Colonic mucosa (tissue), 4 donors: ENCODE measurements around the gene ZBTB34. TPM values are rescaled to one million over a fixed set of nuclear protein-coding genes. Genes with fewer than 3 reads are reported as not detected.

Source experiments
- DNase-seq: peaks from one replicate; pipeline ENCODE4 v3.0.0-alpha.2; 2020
- H3K27ac ChIP-seq: fragments of 200-600 bp; one replicate; pipeline ENCODE4 v1.8.0; 2021
- H3K27me3 ChIP-seq: fragments of 200-600 bp; one replicate; pipeline ENCODE4 v1.8.0; 2021
- H3K36me3 ChIP-seq: fragments of 200-600 bp; one replicate; pipeline ENCODE4 v1.8.0; 2021
- H3K4me1 ChIP-seq: fragments of 200-600 bp; one replicate; pipeline ENCODE4 v1.8.0; 2021; ENCODE audit warnings: mild to moderate bottlenecking
- H3K4me3 ChIP-seq: fragments of 200-600 bp; one replicate; pipeline ENCODE4 v1.8.0; 2021
- H3K9ac ChIP-seq, 2 donors: one replicate each; pipeline ENCODE4 v1.7.0; 2013; ENCODE audit warnings: control low read depth in 2 of 2, low read depth in 2 of 2, low read length in 2 of 2
- H3K9me3 ChIP-seq: fragments of 200-600 bp; one replicate; pipeline ENCODE4 v1.8.0; 2021
- CTCF ChIP-seq: fragments of 200-600 bp; IDR thresholded peaks from one replicate; pipeline ENCODE4 v1.8.0; 2022; ENCODE audit warnings: antibody characterized with exemption, mild to moderate bottlenecking
- intact Hi-C: fragments of 100-400 bp; cut with DNase I; formaldehyde crosslinking; loops from one replicate; pipeline ENCODE4 v1.14.1; 2022
- total RNA-seq, 2 donors: library from RNA; stranded (reverse); fragmentation: NEBNext Ultra II Directional in 1 of 2; extraction: Animal tissue kit (Norgen Biotek cat#: 25700) in 1 of 2; gene quantifications; one replicate each; pipeline ENCODE4 v1.2.1, GENCODE V29; 2021
- donor health status: healthy.
- donor health status: DM: no; HTN: no; CAD: no.
- donor health status: DM: no; HTN: no; CAD: no.

The ZBTB34 gene
- total RNA-seq, 2 donors from 2014 or later = 4.6 to 10.3 TPM

GRCh38 chr9:126860757-126861466 lies 473 bp downstream of the ZBTB34 start:
- Histone ChIP-seq H3K36me3 (peaks cover 10% of the 10 kb centered on the region), H3K4me3 (peak overlapping the region; percentile 90), H3K4me1 (peaks cover 16% of the 10 kb centered on the region), H3K27ac (peak overlapping the region; percentile 91), H3K9ac (peak overlapping the region; percentile 73 to 83), H3K9me3 (no peaks in the 10 kb centered on the region), H3K27me3 (no peaks in the 10 kb centered on the region)
- intact Hi-C loops = loop anchor here (10.0 kb wide), 1 partner anchor 334 kb away; no protein-coding TSS in a partner anchor
- no peak for TF ChIP-seq CTCF
- DNase-seq = peak; percentile 51

GRCh38 chr9:126861707-126862103 lies 1.3 kb downstream of the ZBTB34 start:
- H3K4me3 ChIP-seq = peak overlapping the region; percentile 90
- TF ChIP-seq CTCF = no peak
- H3K27me3 ChIP-seq = no peaks in the 10 kb centered on the region
- no peaks in the 10 kb centered on the region for H3K9me3 ChIP-seq
- peak overlapping the region; percentile 91 for H3K27ac ChIP-seq
- peaks cover 16% of the 10 kb centered on the region for H3K4me1 ChIP-seq
- intact Hi-C loops = loop anchor here (10.0 kb wide), 1 partner anchor 333 kb away; no protein-coding TSS in a partner anchor
- H3K9ac ChIP-seq = peak overlapping the region; percentile 73 to 83
- no peak for DNase-seq
- peaks cover 10% of the 10 kb centered on the region for H3K36me3 ChIP-seq

- no peak for TF ChIP-seq CTCF
- Histone ChIP-seq H3K27ac (peak overlapping the region; percentile 91), H3K36me3 (peaks cover 10% of the 10 kb centered on the region), H3K9me3 (no peaks in the 10 kb centered on the region), H3K4me1 (peaks cover 16% of the 10 kb centered on the region), H3K27me3 (no peaks in the 10 kb centered on the region), H3K9ac (peak overlapping the region; percentile 48 to 83), H3K4me3 (peak overlapping the region; percentile 90)
- peak; percentile 62 for DNase-seq
- intact Hi-C loops = loop anchor here (10.0 kb wide), 1 partner anchor 333 kb away; no protein-coding TSS in a partner anchor
Observed at GRCh38 chr9:126862104-126862761, 1.8 kb downstream of the ZBTB34 start.

- Histone ChIP-seq H3K4me3 (no peak overlapping the region), H3K36me3 (peaks cover 10% of the 10 kb centered on the region), H3K9ac (no peak overlapping the region), H3K4me1 (peaks cover 16% of the 10 kb centered on the region), H3K27ac (no peak overlapping the region), H3K9me3 (no peaks in the 10 kb centered on the region), H3K27me3 (no peaks in the 10 kb centered on the region)
- no peak for DNase-seq
- TF ChIP-seq CTCF = no peak
- intact Hi-C loops = loop anchor here (10.0 kb wide), 1 partner anchor 330 kb away; no protein-coding TSS in a partner anchor
Observed at GRCh38 chr9:126864771-126865170, 4.3 kb downstream of the ZBTB34 start.

- TF ChIP-seq CTCF = no peak
- Histone ChIP-seq H3K9me3 (no peaks in the 10 kb centered on the region), H3K27ac (no peak overlapping the region), H3K9ac (no peak overlapping the region), H3K4me3 (no peak overlapping the region), H3K36me3 (peaks cover under 1% of the 10 kb centered on the region), H3K27me3 (no peaks in the 10 kb centered on the region), H3K4me1 (no peaks in the 10 kb centered on the region)
- DNase-seq = no peak
- intact Hi-C loops = loop anchor here (10.0 kb wide), 1 partner anchor 325 kb away; no protein-coding TSS in a partner anchor
Observed at GRCh38 chr9:126869368-126869767, 8.9 kb downstream of the ZBTB34 start.
